Measurements from ENCODE around the gene OR6S1.
"Not testable (repeated sequence)": the region's sequence is repeated elsewhere in the genome, so short reads cannot be mapped to it uniquely, and the experiment has no call there.

The OR6S1 gene

DNA sequence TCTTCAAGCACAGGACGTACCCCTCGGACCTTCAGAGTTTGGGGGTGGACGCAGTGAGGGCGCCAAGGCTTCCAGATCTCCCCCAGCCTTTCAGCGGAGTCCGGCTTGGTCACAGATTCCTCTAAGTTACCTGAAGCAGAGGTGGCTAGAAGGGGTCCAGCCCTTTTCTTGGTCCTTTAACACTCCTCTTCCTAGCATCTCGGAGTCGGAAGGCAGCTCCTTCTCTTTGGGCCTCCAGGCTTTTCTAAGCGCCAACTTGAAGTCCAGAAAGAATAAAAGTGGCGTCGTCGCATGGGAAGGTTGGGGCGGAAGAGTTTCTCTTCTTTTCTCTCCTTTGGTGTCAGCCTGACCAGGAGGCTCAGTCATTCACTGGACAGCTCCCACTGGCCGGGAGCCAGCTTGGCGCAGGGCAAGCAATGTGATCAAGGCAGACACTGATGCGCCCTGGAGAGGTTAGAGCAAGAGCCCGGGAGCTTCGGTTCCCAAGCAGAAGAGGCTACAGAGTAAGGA is 9.6 kb downstream of the OR6S1 start:
- DNase-seq (ENCODE audit: low read depth in 2 of 2) = no peak

DNA sequence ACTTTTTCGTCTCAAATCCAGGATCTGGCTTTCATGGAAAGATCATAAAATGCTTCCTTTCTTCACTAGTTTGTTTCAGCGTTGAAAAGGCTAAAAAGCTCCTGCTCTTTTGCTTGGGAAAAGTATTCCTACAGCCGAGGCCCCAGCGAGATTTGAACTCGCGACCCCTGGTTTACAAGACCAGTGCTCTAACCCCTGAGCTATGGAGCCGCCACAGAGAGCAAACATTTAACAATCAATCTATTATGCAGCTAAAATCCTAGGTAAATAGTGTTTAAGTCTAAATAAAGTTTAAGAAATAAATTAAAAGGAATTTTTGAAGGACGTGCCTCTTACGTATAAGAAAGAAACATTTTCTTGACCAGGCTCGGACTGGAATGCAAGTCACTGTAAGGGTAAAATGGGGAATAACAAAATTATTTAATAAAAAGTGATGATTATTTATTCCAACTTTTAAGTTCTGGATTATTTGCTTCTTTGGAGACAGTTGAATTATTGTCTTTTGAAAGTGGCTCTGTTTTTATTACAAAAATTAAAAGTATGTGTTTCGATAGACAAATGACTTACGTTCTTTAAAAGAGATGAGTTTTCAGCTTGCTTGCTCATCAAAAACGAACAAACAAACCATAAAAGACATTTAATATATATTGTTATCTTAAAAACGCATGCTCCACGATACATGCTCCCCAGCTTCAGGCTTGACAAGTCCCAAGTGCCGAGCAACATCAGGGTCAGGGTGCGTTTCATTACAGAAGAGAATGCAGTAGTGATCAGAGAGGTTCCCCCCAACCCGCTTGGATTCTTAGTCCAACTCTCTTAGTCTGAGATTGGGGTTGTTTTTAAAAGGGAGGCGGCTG is 10.2 kb downstream of the OR6S1 start:
- peak in 1 of 2 experiments; percentile 26 for DNase-seq (ENCODE audit: low read depth in 2 of 2)

DNA sequence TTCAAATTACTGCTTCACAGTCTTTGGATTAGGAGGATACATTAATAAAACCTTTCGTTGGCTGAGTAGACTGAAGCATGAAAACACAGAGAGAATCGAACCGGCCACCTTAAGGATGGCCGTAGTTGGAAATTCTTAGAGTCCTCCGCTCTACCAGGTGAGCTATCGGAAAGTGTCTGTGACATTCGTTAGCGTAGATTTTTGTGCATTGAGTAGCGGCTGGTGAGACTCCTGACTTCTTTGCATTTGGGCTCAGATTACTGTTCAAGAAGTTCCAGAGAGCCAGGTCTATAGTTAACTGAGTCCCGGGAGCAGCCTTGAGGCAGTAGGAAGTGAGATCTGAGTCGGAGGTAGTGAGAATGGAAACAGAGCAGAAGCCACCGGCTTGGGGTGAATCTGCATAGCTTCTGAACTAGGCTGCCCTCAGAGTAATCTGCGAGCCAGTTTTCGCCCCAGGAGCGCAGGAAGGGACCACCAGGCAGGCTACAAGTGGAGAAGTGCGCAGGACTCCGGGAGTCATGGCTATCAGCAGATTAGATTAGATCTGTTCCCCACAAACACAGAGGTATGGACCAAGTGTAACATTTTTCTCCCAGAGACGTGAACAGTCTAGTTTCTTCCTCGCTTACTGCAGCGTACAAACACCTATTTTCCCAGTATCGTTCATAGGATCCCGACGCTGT is 11.0 kb downstream of the OR6S1 start:
- no peak for DNase-seq (ENCODE audit: low read depth in 2 of 2)

DNA sequence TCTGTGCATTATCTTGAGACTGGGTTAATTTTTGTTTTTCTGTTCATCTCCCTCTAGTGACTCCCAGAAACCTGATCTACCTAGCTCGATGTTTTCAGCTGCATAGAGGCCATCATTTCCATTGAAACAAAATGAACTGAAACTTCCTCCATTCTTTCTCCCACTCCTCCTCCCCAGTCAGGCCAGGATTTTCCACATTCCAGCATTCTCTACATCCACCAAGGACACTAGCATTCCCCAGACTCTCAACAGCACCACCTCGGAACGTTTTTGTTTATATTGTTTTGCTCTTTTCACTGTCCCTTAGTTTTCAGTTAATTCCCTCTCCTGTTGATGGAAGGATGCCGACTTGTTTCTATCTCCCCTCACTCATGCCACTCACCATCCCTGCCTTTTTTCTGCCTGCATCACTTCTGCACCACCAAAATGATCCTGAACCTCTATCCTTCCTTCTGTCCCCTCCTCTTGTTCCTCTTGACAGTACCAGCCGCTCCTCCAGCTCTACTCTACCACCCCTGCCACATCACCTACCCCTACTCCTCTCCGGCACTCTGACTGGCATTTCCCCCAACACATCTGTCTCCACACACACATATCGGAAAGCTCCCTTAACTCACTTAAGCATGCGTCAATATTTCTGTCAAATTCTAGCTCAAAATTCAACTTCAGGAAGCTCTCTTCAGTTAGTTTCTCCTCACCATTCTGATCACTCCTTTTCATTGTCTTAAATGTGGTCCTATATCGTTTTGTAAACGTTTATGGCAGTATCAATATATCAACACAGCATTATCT is 13.2 kb downstream of the OR6S1 start:
- no peak for DNase-seq (ENCODE audit: low read depth in 2 of 2)

DNA sequence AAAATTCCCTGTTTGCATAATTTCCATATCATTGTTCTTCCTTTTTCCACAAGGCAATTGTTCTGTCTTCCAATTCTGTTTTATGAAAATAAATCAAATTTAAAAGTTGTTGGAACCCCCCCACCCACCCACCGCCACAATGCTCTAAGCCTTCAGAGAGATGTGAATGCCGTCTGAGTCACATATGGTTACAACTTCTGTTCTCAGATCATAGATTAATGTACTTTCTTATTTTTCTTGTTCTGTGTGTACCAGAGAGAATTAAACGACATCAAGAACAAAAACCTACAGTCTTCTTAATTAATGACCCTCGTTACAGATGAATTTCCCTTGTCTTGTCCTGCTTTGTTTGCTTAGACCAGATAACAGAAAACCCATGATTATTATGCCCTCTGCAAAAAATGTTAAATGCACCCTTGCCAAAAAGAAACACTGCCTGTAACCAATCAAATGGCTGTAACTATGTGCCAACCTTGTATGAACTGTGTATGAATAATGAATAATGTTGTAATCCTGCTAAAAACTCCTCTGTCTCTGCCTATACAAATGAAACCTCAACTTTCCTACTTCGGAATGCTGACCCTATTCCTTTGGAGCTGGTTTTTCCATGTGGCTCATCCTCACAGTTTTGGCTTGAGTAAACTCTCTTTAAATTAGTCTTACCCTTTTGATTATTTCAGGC is 14.0 kb downstream of the OR6S1 start:
- no peak for DNase-seq (ENCODE audit: low read depth in 2 of 2)

DNA sequence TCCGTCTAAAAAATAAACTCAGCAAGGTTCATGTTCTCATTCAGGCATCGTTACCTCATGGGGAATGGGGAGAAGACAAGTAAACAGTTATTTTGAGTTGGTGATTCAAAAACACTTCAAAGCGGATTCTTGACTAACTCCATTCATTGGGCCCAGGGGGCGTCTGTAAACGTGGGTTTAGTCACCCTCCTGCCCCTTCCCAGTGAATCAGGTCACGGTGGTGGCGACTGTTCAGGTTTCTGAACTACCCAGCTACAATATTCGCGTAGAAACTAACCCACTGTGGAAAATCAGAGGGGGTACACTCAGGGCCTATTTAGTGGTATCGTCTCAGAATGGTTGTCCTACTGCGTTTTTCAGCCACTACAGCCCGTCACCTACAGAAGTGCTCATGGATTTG is 15.2 kb downstream of the OR6S1 start:
- DNase-seq (ENCODE audit: low read depth in 2 of 2) = no peak

DNA sequence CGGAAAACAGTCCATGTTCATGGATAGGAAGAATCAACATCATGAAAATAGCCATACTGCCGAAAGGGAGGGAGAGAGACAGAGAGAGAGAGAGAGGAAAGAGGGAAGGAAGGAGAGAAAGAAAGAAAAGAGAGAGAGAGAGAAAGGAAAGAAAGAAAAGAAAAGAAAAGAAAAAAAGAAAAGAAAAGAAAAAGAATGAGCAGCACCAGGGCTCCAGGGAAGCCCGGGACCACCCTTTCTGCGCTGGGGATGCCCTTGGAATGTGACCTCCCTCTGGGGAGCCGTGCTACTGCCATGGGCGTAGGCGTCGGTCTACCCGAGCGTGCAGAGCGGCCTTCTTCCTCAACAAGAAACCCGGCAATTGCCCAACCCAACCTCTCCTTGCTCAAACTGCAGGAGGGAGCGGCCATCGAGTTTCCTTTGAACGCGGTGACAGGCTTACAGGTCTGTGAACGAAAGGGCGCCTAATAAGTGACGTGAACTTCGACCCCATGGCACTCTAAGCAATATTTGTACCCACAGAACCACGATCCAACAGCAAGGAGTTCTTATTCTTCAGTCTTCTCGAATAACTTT is 16.9 kb downstream of the OR6S1 start:
- no peak for DNase-seq (ENCODE audit: low read depth in 2 of 2)

DNA sequence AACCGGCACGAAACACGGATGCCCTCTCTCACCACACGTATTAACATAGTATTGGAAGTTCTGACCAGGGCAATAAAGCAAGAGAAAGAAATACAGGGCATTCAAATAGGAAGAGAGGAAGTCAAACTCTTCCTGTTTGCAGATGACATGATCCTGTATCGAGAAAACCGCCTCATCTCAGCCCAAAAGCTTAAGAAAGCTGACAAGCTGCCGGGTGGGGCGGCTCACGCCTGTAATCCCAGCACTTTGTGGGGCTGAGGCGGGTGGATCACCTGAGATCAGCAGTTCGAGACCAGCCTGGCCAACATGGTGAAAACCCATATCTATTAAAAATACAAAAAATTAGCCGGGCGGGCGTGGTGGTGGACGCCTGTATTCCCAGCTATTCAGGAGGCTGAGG is 17.7 kb downstream of the OR6S1 start:
- no peak for DNase-seq (ENCODE audit: low read depth in 2 of 2)

DNA sequence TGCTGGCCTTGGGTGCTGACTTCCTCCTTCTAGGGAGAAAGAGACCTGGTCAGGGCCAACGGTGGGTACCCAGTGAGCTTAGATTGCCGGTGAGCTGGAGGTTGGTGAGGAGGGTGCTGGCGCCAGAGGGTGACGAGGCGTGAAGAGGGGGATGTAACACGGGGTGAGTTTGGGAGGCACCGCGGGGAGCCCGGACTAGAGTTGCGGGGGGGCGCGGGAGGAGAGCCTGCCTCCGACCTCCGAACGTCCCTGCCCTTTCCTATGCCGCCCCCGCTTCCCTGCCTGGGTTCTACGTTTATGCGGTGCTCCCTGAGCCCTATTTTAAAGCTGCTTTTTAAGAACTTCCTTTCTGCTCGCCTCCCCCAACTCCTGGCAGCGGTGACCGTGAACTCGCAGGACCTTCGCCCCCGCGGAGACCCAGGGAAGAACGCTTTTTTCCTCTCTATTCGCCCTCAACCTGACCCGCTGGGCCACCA is 18.6 kb downstream of the OR6S1 start:
- DNase-seq (ENCODE audit: low read depth in 2 of 2) = no peak

DNA sequence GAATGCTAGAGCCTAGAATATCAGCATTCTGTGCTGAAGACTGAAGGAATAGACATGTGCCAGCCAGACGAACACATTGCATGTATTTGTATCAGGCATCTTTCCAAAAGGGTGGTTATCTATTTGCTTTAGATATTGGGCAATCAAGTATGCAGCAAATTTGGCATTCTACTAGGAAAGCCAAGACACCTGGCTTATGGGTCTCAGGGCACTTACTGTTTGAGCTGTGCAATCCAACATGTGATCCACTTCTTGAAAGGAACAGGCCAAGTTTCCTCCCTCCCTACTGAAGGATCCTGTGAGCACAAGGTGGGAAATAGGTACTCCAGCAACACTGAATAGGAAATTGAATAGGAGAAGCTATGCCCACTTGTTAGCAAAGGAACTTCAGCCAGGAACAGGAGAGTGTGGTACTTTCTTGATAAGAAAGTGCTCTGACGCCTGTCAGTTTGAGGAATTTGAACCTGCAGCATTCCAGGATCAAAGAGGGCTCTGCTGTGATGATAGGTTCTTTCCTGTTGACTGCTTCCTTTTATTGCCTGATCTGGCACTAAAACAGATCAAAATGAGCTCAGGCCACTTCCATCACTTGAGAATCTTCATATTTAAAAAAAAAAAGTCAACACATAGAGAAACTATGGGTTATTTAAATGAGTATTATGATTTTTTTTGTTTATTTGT is 20.6 kb downstream of the OR6S1 start:
- DNase-seq (ENCODE audit: low read depth in 2 of 2) = no peak

DNA sequence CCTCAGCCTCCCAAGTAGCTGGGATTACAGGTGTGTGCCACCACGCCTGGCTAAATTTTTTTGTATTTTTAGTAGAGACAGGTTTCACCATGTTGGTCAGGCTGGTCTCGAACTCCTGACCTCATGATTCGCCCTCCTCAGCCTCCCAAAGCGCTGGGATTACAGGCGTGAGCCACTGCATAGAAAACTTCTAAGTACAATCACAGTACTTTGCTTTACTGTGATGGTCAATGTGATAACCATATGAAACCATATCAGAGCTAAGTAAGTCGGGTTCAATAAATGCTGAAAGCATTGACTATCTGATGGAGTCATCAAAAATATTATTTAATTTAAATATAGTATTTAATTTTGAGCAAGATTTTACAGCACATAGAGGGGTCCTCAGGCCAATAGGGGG is 21.8 kb downstream of the OR6S1 start:
- not testable (repeated sequence) for DNase-seq (ENCODE audit: low read depth in 2 of 2)

DNA sequence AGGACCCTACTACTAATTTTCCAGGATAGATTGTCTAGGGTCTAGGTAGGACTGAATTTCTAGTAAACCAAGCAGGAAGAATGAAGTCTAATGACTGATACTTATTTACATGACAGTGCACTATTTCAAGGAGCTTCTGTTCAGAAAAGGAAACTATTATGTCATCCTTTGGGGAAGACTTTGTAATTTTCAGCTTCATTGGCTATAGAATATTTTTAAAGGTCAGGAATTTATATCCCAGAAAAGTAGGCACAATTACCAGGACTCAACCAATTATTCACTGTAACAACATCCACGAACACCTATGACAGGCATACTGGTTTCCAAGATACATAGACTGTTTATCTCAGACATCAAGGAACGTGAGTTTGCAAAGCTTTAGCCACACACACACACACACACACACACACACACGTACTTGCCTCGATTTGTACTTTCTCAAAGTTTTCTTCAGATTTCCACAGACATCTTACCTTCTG is 23.2 kb downstream of the OR6S1 start:
- no peak for DNase-seq (ENCODE audit: low read depth in 2 of 2)

DNA sequence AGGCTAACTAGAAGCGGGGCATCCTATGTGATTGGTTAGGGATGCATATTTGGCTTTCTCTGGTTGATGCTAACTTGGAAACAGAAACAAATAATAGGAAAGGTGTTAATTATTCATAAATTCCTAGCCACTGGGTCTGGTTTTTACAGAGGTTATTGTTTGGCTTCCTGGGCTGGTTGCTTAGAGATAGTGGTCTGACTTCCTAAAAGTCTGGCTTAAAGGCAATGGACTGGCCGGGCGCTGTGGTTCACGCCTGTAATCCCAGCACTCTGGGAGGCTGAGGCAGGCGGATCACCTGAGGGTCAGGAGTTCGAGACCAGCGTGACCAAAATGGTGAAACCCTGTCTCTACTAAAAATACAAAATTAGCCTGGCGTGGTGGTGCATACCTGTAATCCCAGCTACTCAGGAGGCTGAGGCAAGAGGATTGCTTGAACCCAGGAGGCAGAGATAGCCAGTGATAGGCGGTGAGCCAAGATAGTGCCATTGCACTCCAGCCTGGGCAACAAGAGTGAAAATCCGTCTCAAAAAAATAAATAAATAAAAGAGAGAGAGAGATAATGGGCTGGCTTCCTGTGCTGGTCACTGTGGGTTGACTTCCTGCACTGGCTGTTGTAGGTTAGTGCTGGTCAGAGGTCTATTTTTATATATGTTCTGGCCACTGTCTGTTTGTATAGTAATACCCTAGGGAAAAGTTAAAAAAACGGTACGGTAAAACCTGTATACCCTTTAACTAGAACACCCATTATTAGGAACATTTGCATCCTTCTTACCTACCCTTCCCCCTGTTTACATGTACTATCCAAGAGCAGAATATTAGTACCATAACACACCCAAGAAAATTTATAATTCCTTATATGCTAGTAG is 24.1 kb downstream of the OR6S1 start:
- no peak for DNase-seq (ENCODE audit: low read depth in 2 of 2)

DNA sequence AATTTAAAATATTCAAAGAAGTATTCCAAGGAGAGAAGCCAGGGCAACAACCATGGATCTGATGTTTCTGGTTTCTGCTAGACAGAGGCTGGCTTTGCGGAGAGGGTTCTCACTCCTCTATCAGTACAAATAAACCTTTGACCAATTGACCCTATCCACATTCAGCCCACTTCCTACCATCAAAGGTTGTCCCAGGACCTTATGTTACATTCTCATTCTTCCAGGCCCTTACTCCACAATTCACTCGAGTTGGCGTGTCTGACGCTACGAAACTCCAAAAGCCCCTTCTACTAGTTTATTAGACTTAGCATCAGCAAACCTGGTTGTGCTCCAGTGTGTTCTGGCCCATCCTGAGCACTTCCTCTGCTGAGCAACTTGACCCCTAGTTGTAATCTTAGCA is 25.5 kb downstream of the OR6S1 start:
- no peak for DNase-seq (ENCODE audit: low read depth in 2 of 2)

DNA sequence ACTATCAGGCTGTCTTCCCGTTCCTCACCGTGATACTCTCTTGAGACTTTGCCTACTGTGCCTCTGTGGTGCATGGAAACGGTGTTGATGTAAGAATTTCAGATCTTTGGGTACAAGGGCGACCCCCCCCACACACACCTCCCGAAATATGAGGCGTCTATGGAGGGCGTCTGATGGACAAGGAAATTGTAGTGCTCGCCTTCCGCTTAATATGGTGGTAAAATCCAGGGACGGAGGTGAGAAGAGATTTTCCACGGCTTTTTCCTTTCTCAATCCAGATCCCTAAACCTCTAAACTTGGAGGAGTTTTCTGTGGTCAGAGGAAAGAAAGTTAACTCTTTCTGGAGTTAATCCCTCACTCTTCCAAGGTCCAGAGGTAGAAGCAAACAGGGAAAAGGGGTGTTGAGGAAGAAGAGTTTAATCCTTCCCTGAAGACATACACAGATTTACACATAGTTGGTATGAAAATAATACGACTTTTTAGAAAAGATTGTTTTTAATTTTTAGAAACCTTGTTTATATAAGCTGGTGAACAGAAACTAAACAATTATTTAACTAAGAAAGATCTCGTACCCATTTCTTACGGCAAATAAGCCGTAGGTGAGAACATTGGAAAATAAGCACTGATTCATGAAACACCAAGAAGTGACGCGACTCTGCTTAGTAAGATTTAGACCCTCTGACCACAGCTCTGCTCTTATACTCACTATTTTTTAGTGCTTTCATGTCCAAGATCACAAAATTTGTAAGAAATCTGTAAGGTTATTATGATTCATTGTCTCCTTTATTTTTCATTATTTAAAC is 27.3 kb downstream of the OR6S1 start:
- DNase-seq (ENCODE audit: low read depth in 2 of 2) = no peak

DNA sequence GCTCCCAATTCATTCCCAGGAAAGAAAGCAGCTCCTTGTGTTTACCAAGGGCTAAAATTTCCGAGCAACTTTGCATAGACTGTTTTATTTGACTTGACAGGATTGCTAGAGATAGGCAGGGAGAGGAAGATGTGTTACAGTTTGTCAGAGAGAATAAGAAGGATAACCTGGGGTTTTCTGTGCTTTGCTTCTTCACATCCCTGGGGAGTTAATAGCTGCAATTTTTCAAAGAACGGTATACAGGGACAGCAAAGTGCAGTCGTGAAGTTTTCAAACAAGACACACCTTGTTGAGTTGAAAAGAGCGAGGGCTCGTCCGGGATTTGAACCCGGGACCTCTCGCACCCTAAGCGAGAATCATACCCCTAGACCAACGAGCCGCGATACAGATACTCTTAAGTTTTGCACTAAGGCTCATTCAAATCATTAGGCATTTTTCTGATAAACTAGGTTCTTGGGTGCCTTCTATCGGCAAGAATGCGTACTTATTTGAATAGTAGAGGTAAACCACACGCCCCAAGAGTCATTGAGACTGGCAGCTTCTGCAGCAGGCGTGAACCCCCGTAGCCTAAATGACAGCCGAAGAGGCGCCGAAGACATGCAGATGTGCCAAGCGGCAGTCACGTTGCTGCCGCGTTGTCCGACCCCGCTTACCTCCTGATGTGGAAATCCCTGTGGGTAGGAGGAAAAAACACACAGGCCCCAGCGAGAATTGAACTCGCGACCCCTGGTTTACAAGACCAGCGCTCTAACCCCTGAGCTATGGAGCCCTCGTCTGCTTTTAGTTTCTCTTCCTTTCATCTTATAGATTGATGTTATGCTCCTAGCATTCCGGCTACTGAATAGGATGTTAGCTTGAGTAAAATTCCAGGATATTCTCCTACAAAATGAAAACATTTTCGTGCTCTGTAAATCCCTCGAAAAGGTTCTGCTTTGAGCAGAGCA is 28.1 kb downstream of the OR6S1 start:
- peak; percentile 95 to 96 for DNase-seq (ENCODE audit: low read depth in 2 of 2)

DNA sequence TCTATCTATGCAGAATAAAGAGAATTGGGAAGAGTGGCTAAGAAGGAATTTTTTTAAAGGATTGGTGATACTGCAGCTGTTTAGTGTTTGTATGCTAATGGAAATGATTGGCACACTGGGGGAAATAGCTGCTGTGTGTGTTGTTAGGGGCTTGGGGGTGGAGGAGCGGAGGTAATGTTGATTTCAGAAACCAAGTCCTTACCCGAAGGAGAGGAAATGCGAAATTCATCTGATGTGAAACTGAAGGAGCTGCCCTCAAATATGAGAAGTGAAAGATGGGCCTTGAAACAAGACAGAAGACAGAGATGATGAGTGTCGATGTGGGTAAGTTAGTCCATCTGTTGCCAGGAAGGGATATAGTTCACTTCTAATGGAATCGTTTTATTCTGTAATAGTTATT is 29.1 kb downstream of the OR6S1 start:
- DNase-seq (ENCODE audit: low read depth in 2 of 2) = no peak

DNA sequence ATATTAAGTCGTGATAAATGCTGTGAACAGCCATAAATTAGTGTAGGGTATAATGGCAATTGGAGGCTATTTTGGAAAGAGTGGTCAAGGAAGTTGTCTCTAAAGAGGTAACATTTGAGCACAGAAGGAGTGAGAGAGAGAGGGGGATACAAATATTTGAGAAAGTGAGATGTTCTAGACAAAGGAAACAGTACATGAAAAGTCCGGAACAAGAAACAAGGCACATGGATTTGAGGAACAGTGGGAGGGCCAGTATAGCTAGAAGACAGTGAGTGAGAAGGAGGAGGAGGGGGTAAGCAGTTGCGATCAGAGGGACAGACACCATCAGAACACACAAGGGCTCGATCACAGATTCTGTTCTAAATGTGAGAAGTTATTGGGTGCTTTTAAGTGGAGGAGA is 30.2 kb downstream of the OR6S1 start:
- no peak for DNase-seq (ENCODE audit: low read depth in 2 of 2)
